Measurements from ENCODE around the gene SUSD6. TPM values are rescaled to one million over a fixed set of nuclear protein-coding genes. Genes with fewer than 3 reads are reported as not detected.

Gene SUSD6
- total RNA-seq, 2 donors from 2014 or later = 41.1 to 52.3 TPM

DNA sequence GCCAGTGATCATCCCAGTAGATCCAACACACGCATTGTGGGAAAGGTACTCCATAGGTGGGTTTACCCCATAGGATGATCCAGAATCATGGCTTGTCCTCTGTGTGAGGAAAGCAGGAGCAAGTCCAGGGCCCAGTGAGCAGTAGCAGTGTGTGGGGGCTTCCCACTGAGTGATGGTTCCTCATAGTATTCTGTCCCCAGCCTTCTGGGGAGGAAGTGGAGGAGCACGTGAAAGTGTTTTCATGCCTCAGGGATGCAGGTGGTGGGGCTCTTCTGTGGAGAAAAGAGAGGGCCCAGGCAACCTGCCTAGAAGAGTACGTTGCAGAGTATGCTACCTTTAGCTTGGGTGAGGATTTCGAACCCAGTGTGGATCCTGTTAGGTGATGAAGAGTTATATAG is 56.5 kb downstream of the SUSD6 start:
- intact Hi-C loops (cut with DNase I) = no loop called here
- Histone ChIP-seq H3K27ac (peak overlapping the region in 1 of 2 donors; percentile 2), H3K4me1 (replicated peaks) (peaks cover 12% of the 10 kb centered on the region), H3K36me3 (no peaks in the 10 kb centered on the region), H3K4me3 (no peak overlapping the region), H3K27me3 (replicated peaks; ENCODE audit: insufficient read depth) (no peaks in the 10 kb centered on the region), H3K9me3 (no peaks in the 10 kb centered on the region)
- TF ChIP-seq, protein P1, sequence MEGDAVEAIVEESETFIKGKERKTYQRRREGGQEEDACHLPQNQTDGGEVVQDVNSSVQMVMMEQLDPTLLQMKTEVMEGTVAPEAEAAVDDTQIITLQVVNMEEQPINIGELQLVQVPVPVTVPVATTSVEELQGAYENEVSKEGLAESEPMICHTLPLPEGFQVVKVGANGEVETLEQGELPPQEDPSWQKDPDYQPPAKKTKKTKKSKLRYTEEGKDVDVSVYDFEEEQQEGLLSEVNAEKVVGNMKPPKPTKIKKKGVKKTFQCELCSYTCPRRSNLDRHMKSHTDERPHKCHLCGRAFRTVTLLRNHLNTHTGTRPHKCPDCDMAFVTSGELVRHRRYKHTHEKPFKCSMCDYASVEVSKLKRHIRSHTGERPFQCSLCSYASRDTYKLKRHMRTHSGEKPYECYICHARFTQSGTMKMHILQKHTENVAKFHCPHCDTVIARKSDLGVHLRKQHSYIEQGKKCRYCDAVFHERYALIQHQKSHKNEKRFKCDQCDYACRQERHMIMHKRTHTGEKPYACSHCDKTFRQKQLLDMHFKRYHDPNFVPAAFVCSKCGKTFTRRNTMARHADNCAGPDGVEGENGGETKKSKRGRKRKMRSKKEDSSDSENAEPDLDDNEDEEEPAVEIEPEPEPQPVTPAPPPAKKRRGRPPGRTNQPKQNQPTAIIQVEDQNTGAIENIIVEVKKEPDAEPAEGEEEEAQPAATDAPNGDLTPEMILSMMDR (IDR thresholded peaks at IDR 0.05) = no peak
- TF ChIP-seq POLR2AphosphoS5 (IDR thresholded peaks at IDR 0.05) (no peak), POLR2A (IDR thresholded peaks at IDR 0.05) (no peak)
- DNase-seq (ENCODE audit: low spot score) = no peak
- WGBS = 71% methylated on average over 4 of the region's 4 CpGs

DNA sequence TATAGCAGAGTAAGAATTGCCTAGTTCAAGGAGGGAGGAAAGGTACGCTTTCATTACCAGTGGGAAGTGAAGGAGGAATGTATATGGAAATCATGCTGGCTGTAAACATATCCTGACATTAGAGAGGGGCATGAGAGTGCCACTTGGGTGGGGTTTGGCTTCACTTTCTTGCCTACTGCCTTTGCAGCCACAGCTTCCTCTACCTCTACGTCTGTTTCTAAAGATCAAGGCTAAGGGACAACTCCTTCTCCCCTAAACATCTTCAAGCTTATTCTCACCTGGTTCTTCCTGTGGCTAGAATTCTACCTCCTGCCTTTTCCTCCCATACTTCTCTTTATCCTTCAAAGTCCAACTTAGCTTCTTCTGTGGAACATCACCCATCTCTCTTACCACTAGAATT is 58.0 kb downstream of the SUSD6 start:
- no peak overlapping the region for H3K27ac ChIP-seq
- H3K36me3 ChIP-seq = no peaks in the 10 kb centered on the region
- H3K4me1 ChIP-seq (replicated peaks) = peaks cover 13% of the 10 kb centered on the region
- intact Hi-C loops (cut with DNase I) = no loop called here
- WGBS = 88% methylated on average over 2 of the region's 2 CpGs
- DNase-seq (ENCODE audit: low spot score) = no peak
- no peaks in the 10 kb centered on the region for H3K9me3 ChIP-seq
- H3K27me3 ChIP-seq (replicated peaks; ENCODE audit: insufficient read depth) = no peaks in the 10 kb centered on the region
- H3K4me3 ChIP-seq = no peak overlapping the region
- TF ChIP-seq POLR2A (IDR thresholded peaks at IDR 0.05) = no peak
- no peak for TF ChIP-seq POLR2AphosphoS5 (IDR thresholded peaks at IDR 0.05)
- TF ChIP-seq, protein P1 (IDR thresholded peaks at IDR 0.05) = no peak

DNA sequence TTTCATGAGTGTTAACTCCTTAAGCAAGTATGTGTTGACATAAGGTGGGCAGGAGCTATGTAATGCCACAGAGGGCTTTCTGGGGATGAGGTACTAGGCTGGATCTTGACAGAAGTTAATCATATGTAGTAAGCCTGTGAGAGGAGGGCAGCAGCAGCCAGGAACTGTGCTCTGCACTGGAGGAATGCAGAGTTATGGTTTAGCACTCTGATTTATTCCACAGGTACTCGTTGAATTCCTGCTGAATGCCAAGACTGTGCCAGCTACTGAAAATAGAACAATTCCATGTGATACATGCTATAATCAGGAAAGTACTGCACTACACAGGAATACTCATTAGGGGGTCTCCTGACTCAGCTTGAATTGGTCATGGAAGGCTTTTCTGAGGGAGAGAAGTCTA is 58.7 kb downstream of the SUSD6 start:
- no peak overlapping the region for H3K27ac ChIP-seq
- intact Hi-C loops (cut with DNase I) = loop anchor here (5.0 kb wide), 1 partner anchor 58 kb away; the partner anchor contains the start of gene SUSD6

DNA sequence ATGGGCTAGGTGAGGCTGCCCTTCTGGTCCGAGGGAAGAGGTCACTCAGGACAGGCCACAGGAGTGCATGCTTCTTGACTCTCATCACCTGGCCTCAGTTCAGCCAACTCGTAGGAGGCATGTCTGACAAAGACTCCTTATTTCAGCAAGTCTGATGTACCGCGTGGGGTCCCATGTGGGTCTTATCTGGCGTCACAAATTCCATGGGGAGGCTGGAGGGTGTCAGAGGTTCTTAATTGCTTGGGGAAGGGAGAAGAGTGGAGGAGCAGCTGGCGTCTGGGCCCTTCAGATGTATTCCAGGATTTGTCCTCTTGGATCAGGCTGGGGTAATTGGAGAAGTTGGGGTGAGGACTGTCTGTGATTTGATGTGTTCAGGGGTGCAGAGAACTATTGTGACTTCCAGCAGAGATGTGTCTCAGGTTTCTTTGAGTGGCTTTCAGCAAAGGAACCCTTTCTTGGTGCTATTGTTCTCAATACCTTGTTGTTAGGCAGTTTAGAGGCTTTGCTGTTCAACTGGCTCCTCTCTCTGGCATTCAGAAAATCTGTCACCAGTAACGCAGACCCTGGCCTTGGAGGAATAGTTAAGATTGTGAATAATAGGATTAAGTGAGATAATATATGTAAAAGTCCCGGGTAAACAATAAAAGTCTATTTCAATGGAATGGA is 60.1 kb downstream of the SUSD6 start:
- intact Hi-C loops (cut with DNase I) = loop anchor here (5.0 kb wide), 1 partner anchor 59 kb away; the partner anchor contains the start of gene SUSD6
- peaks cover 26% of the 10 kb centered on the region for H3K4me1 ChIP-seq (replicated peaks)
- 80% methylated on average over 8 of the region's 8 CpGs for WGBS
- H3K4me3 ChIP-seq = no peak overlapping the region
- no peak overlapping the region for H3K27ac ChIP-seq
- no peak for DNase-seq (ENCODE audit: low spot score)
- no peaks in the 10 kb centered on the region for H3K27me3 ChIP-seq (replicated peaks; ENCODE audit: insufficient read depth)
- TF ChIP-seq POLR2AphosphoS5 (IDR thresholded peaks at IDR 0.05) (no peak), POLR2A (IDR thresholded peaks at IDR 0.05) (no peak)
- TF ChIP-seq, protein P1 (IDR thresholded peaks at IDR 0.05) = no peak
- no peaks in the 10 kb centered on the region for H3K36me3 ChIP-seq
- H3K9me3 ChIP-seq = no peaks in the 10 kb centered on the region

More for the DNA sequence above, 58.7 kb downstream of the SUSD6 start:
- peaks cover 20% of the 10 kb centered on the region for H3K4me1 ChIP-seq (replicated peaks)
- TF ChIP-seq POLR2A (IDR thresholded peaks at IDR 0.05) (no peak), POLR2AphosphoS5 (IDR thresholded peaks at IDR 0.05) (no peak)
- TF ChIP-seq, protein P1 (IDR thresholded peaks at IDR 0.05) = no peak
- WGBS = 35% methylated on average over 1 of the region's 1 CpG
- no peaks in the 10 kb centered on the region for H3K27me3 ChIP-seq (replicated peaks; ENCODE audit: insufficient read depth)
- DNase-seq (ENCODE audit: low spot score) = no peak
- no peaks in the 10 kb centered on the region for H3K9me3 ChIP-seq
- no peak overlapping the region for H3K4me3 ChIP-seq
- no peaks in the 10 kb centered on the region for H3K36me3 ChIP-seq

DNA sequence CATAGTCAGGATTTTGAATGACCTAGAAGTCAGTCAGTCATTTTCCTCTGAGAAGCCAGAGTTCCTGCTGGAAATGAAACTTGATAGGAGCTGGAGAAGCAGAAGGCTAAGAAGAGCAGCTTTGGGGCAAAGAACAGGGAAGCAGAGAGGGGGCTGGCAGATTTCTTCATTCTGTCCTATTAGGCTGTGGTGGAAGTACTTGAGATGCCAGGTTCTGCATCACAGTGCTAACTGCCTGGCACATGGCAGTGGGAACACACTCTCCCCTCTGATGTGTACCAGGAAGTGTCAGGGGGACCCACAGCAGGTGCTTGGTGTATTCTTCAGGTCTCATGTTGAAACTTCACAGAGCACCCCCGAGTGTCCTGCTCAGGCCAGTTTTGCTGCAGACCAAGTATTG is 61.0 kb downstream of the SUSD6 start:
- no peak for DNase-seq (ENCODE audit: low spot score)
- intact Hi-C loops (cut with DNase I) = loop anchor here (5.0 kb wide), 1 partner anchor 60 kb away; the partner anchor contains the start of gene SUSD6
- WGBS = 64% methylated on average over 1 of the region's 1 CpG
- TF ChIP-seq POLR2AphosphoS5 (IDR thresholded peaks at IDR 0.05) (no peak), POLR2A (IDR thresholded peaks at IDR 0.05) (no peak)
- TF ChIP-seq, protein P1 (IDR thresholded peaks at IDR 0.05) = no peak
- Histone ChIP-seq H3K4me1 (replicated peaks) (peaks cover 26% of the 10 kb centered on the region), H3K9me3 (no peaks in the 10 kb centered on the region), H3K27ac (no peak overlapping the region), H3K36me3 (no peaks in the 10 kb centered on the region), H3K27me3 (replicated peaks; ENCODE audit: insufficient read depth) (no peaks in the 10 kb centered on the region), H3K4me3 (no peak overlapping the region)

Data from prostate gland (tissue), 2 donors.